ENCODE data around the gene DUS1L.

Gene DUS1L

GRCh38 chr17:82100502-82101298 lies 35.1 kb upstream of the DUS1L start:
- DNase-seq, result no peak

DNA sequence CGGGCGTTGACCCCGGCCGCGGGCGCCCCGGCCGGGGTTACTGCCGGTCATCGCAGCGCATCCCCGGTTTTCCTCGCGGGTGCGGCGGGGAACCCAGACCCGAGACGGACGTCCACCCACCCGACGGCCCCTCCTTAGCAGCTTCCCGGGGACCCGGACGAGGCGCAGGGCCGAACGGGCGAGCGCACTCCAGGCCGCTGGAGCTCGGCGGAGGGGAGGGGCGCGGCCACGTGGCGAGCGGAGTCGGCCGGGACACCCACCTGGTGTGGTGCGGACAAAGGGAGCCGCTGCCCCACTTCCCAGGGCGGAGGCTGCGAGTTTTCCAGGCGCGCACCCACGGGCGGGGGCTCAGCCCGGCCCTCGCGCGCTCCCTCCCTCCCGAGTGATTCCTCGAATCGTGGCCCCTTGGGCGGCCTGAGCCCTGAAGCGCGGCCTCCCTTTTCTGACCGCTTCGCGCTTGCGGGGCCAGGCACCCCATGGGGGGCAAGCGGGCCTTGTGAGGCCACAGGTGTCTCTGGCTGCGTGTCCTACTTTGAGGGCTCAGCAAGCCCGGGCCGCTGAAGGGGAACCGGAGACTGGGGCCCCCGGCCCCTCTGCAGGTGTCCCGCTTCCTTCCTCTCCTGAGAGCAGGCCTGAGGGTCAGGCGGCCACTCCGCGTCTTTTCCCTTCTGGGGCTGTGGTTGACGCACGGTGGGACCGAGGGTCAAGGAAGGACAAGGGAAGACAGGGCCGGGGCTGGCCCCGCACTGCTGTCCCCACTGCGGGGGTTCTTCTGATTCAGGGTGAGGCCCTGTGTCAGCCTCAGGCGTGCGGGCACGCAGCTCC lies 33.5 kb upstream of the DUS1L start:
- peak; percentile 74 for DNase-seq

DNA sequence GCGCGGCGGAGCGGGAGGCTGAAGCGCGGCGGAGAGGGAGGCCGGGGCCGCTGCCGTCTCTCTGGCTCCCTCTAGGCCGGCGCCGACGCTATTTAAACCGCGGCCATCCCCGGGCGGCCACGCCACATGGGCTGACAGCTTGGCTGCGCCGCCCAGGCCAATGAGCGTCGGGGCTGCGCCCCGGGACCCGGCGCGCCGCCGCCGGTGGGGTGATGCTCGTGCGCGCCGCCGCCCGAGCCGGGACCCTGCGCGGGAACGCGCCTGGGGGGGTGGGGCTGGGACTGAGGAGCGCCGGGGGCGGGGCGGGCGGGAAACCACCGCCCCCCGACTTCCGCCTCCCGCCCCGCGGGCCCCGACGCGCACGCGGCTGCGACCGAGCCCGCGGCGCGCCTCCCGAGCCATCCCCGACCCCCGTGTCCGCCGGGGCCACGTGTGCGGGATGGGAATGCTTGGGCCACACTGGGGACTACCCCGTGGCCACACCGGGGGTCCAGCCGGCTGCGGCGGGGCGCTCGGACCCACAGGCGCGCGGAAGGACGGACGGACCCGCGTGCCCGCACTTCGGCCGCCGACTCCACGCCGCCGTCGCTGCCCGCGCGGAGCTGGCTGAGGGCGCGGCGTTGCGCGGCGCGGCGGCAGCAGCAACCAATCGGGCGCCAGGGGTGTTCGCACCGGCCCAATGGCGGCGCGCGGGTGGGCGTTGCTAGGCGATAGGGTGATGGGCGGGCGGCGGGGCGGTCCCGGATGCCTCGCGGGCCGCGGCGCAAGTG lies 32.8 kb upstream of the DUS1L start, which contains the start of gene FASN:
TSS of gene FASN (minus strand) at position 68 of the 770 bp plus-strand sequence. CDS start 1,791 bp downstream, outside the sequence.
- DNase-seq, result peak; percentile 99

GRCh38 chr17:82097919-82098168 lies 32.2 kb upstream of the DUS1L start:
- no peak for DNase-seq

- DNase-seq, result peak; percentile 36
Observed at GRCh38 chr17:82097184-82097918, 31.7 kb upstream of the DUS1L start.

- DNase-seq, result no peak
Observed at GRCh38 chr17:82096709-82097183, 31.1 kb upstream of the DUS1L start.

DNA sequence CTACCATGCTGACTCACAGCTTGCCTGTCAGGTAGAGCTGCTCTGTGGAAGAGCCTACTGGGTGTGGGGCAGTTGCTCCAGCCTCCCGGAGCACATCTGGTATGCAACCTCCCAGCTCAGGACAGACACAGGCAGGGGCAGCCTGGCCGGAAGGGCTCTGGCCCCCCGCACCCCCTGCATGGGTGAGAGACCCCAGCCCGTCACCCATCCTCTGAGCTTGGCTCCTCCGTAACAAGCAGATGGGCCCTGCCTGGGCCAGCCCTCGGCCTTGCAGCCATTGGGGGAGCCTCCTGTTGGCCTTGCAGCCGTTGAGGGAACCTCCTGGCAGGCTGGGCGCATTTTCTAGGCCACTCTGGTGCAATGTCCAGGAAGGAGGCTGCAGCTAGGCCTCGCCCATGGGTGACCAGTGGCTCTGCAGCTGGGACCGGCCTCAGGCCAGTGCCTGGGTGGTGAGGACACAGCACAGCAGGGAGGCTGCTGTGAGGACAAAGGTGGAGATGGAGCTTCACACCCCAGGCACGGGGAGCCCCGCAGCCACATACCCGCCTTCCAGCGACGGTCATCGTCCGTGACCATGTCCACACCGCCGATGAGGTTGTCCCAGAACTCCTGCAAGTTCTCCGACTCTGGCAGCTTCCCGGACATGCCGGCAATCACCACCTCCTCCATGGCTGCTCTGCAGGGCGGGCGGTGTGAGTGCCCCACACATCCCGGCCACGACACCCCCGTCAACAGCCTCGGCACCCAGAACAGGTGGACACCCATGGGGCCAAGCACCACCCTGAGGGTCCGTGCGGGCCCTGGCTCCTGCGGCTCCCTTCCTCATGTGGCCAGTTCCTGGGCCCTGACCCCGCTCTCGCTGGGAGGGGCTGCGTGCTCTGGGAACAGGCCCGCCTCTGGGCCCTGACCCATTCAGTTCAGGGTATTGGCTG lies 30.4 kb upstream of the DUS1L start:
- no peak for DNase-seq

DNA sequence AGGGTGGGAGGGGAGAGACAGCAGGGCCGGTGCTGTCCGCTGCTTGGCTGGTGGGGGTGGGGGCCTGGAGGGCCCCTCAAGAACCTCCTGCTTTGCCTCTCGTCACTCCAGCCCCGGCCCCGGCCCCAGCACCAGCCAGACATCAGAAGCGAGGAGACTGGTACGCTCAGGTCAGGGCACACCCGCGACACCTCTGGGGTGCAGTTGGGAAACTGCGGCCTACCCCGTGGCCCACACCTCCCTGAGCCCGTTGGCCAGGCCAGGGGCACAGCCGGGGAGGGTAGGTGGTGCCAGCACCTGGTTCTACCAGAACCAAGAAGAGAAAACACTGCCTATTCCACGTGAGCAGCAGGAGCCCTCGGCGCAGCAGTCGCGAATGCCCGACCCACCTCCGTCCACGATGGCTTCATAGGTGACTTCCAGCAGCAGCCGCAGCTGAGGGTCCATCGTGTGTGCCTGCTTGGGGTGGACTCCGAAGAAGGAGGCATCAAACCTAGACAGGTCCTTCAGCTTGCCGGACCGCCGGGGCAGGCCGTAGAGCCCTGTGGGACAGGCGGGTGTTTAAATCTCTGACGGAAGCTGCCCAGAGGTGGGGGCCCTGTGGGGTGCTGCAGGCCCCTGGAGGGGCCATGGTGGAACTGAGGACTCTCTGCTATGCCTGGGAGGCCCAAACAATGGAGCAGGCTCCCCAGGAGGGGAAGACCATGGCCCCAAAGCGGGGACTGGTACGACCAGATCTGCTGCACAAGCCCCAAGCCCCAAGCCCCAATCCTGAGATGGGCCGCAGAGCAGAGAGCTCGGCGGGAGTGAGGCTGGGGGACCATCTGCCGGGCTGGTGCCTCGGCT lies 29.6 kb upstream of the DUS1L start:
- DNase-seq, result no peak

DNA sequence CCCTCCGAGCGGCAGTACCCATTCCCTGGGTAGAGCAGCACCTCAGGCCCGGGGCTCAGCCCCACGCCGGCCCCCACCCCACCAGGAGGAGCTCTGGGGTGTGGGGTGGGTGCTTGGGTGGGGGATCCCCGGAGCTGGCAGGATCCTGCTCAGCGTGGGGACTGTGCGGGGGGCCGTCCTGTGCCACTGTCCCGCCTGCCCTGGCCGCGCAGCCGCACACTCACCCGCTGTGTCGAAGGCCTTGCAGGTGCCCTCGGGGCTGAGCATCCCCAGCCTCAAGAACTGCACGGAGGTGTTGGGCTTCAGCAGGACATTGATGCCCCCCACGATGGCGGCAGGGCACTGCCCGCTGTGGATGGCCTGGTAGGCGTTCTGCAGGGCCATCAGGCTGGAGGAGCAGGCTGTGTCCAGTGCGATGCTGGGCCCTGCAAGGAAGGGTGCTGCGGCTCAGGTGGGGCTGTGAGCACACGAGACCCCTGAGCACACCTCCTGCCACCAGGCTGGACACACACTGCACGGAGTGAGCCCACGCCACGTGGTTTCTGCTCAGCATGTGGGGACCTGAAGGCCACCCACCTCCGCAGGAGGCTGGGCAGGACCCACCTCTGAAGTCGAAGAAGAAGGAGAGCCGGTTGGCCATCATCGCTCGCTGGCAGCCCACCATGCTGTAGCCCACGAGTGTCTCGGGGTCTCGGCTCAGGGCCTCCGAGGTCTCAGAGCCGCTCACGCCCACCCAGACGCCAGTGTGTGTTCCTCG lies 27.6 kb upstream of the DUS1L start:
- no peak for DNase-seq

GRCh38 chr17:82092628-82092994 lies 27.0 kb upstream of the DUS1L start:
- DNase-seq, result no peak

GRCh38 chr17:82092094-82092586 lies 26.5 kb upstream of the DUS1L start:
- no peak for DNase-seq

DNA sequence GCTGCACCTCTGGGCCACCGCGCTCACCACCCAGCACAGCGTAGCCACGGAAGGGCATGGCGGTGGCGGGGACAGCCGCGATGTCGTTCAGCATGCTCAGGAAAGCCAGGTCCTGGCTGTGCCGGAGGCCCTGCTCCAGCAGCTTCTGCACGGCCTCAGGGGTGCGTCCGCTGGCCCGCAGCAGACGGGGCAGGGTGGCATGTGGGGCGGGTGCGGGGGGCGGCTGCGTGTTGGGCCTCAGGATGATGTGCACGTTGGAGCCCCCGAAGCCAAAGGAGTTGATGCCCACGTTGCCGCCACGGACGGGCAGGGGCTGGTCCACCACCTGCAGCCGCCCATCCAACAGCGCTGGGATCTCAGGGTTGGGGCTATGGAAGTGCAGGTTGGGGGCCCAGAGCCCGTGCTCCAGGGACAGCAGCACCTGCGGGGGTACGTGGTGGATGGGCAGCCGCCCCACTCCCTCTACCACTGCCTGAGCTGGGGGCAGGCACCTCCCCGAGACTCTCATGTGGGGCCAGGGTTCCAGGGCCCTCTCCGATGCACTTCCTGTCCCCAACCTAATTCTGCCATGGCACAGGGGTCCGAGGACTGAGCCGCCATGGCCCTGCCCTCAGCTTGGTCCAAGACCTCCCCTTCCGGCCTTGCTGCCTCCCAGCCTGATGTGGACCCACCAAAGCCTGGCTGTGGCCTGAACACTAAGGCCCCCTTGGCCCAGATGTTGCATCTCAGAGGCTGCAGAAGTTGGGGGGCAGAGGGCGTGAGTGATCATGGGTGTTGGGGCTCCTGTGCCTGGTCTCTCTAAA lies 25.9 kb upstream of the DUS1L start:
- DNase-seq, result no peak

DNA sequence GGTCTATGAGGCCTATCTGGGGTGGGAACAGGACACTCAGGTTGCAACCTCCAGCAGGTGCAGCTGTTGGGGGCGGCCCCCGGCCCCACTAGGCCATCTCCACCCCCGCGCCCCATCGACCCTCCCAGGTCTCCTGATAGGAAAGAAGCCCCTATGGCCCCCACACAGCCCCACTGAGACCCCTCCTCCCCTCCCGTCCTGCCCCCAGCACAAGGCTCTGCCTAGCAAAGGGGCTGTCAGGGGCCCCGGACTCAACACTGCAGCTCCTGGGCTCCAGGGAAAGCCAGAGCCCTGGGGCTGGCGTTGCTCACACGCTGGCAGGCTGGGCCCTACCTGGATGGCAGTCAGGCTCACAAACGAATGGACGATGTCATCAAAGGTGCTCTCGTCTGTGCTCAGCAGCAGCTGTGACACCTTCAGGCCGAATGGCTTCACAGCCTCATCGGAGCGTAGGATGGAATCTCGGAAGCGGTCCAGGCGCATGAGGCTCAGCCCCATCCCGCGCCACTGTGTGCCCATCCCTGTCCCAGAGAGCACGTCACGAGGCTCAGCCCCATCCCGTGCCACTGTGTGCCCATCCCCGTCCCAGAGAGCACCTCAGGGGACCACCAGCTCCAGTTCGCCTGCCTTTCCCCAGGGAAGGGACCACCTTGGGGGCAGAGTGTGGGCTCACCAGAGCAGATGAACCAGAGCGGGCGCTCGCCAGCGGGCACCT lies 25.1 kb upstream of the DUS1L start:
- no peak for DNase-seq

DNA sequence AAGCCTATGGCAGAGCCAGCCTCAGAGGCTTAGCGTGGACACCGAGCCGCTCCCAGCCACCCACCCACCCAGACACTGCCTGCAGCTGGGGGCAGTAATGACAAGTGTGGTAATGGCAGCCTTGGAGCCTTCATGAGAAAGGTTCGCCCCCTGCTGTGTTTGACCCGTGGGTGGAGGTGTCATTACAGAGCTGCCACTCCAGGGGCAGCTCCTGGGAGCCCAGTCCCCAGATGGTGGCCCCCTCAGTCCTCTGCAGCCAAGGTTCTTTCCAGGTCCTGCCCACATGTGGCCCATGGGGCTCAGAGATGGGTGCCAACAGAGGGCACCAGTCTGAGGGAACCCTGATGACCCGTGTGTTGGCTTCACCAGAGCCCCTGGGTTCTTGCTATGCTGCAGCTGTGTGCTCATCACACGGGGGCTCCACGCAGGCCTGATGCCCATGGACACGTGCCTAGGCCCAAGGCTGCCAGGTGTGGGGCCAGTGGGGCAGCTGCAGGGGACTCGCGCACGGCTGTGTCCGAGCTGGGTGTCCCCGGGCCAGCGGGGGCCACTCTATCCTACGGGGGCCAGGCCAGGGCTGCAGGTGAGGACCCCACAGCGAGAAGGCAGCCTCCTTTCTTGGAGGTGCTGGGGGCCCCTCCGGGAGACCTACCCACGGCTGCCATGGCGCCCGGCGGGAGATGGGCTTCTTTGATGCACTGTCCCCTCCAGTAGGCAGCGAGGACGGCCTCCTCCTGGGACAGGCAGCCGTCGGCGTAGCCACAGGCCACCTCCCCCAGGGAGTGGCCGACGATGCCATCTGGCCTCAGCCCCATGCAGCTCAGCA lies 24.3 kb upstream of the DUS1L start:
- DNase-seq, result no peak

DNA sequence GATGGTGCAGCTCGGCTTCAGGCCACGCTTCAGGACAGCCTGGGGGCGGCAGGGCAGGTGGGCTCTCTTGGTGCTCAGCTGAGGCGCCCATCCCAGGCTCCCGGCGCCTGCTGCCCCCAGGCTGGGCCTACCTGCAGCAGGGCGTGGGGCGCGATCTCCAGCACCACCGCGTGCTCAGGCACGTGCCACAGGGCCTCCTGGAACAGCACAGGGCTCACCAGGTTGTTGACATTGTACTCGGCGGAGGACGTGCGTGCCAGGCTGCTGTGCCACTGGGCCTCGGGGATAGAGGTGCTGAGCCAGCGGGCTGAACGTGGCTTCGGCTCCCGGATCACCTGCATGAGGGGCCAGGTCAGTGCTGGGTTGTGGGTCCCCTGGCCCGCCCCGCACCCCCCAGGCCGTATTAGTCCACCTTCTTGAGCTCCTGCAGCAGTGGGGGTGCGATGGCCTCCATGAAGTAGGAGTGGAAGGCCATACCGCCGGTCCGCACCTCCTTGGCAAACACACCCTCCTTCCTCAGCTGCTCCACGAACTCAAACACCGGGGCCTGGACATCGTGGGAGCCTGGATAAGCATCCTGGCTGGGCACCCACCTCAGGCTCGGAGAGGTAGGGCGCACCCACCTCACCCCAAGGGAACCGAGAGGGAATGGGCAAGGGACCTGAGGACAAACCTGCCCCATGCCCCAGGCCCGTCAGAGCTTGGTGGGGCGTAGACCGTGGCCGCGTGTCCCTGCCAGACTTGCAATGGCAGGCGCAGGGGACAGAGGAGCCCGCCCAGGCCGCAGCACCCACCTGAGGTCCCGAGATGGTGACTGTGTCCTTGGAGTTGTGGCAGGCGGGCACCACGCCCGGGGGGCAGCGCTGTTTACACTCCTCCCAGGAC lies 23.5 kb upstream of the DUS1L start:
- DNase-seq, result no peak

All from NCI-H774 (cell line).